Naive thymus-derived CD4-positive, alpha-beta T cell (primary cell): ENCODE data around the gene S100A7. TPM values are rescaled to one million over a fixed set of nuclear protein-coding genes. Genes with fewer than 3 reads are reported as not detected.

Source experiments
- ATAC-seq: fragments of 150-1000 bp; cut with Tn5 transposase; 2 replicates; pipeline ENCODE4 v1.10.0; 2021; ENCODE audit warnings: mild to moderate bottlenecking, moderate library complexity
- CTCF ChIA-PET: fragments of 350-600 bp; sonication (Branson Sonifier 250); formaldehyde crosslinking; loops from one replicate; lab custom pipeline; 2021; ENCODE audit warnings: antibody characterized with exemption; lab: Charles Lee
- POLR2A ChIA-PET: fragments of 350-600 bp; sonication (Branson Sonifier 250); formaldehyde crosslinking; loops from one replicate; lab custom pipeline; 2021; ENCODE audit warnings: antibody characterized with exemption, inconsistent platforms; lab: Charles Lee
- DNase-seq, 9 donors: peaks; one replicate each; pipeline versions ENCODE4 v3.0.0 to v3.0.0-alpha.2; 2020 to 2022; ENCODE audit warnings: mixed read lengths in 1 of 9
- H3K27ac ChIP-seq: one replicate; pipeline ENCODE4 v1.7.0; 2013; ENCODE audit warnings: mild to moderate bottlenecking, low read depth, low read length, moderate library complexity
- H3K27me3 ChIP-seq, 2 donors: one replicate each; pipeline ENCODE4 v1.7.0; 2013; ENCODE audit warnings: low read length in 2 of 2, mild to moderate bottlenecking in 2 of 2, moderate library complexity in 2 of 2; ENCODE audit not compliant: control insufficient read depth in 2 of 2, insufficient read depth in 2 of 2
- H3K36me3 ChIP-seq, 3 experiments: 1 replicate in 2 of 3; 2 replicates in 1 of 3; pipeline ENCODE4 v1.7.0; 2013; ENCODE audit warnings: low read length in 3 of 3, mild to moderate bottlenecking in 3 of 3, moderate library complexity in 1 of 3; ENCODE audit not compliant: insufficient read depth in 3 of 3, control insufficient read depth in 2 of 3
- H3K4me1 ChIP-seq, 2 donors: one replicate each; pipeline ENCODE4 v1.7.0; 2013; ENCODE audit warnings: low read length in 2 of 2, mild to moderate bottlenecking in 2 of 2, moderate library complexity in 1 of 2; ENCODE audit not compliant: control insufficient read depth in 2 of 2, insufficient read depth in 2 of 2
- H3K4me3 ChIP-seq: 2 replicates; pipeline ENCODE4 v1.7.0; 2013; ENCODE audit warnings: mild to moderate bottlenecking, low read length
- H3K9me3 ChIP-seq, 3 experiments: 1 replicate in 2 of 3; 2 replicates in 1 of 3; pipeline ENCODE4 v1.7.0; 2013; ENCODE audit warnings: low read length in 3 of 3; ENCODE audit not compliant: control insufficient read depth in 2 of 3
- H3K27ac Mint-ChIP-seq, 9 donors: one replicate each; pipeline ENCODE4 v1.8.0; 2020 to 2022; ENCODE audit warnings: mixed read lengths in 9 of 9, mild to moderate bottlenecking in 8 of 9, moderate library complexity in 5 of 9, inconsistent platforms in 2 of 9
- H3K27me3 Mint-ChIP-seq, 5 donors: one replicate each; pipeline ENCODE4 v1.8.0; 2021 to 2022; ENCODE audit warnings: mixed read lengths in 5 of 5, mild to moderate bottlenecking in 1 of 5
- H3K36me3 Mint-ChIP-seq, 5 donors: one replicate each; pipeline ENCODE4 v1.8.0; 2020 to 2022; ENCODE audit warnings: mixed read lengths in 5 of 5, mild to moderate bottlenecking in 3 of 5, inconsistent platforms in 1 of 5
- H3K4me1 Mint-ChIP-seq, 7 donors: one replicate each; pipeline ENCODE4 v1.8.0; 2020 to 2022; ENCODE audit warnings: mixed read lengths in 7 of 7, mild to moderate bottlenecking in 3 of 7, inconsistent platforms in 1 of 7
- H3K4me3 Mint-ChIP-seq, 10 donors: one replicate each; pipeline ENCODE4 v1.8.0; 2020 to 2022; ENCODE audit warnings: mild to moderate bottlenecking in 10 of 10, mixed read lengths in 10 of 10, moderate library complexity in 6 of 10, inconsistent platforms in 2 of 10
- H3K9me3 Mint-ChIP-seq, 11 donors: one replicate each; pipeline ENCODE4 v1.8.0; 2020 to 2022; ENCODE audit warnings: mixed read lengths in 11 of 11, mild to moderate bottlenecking in 4 of 11, inconsistent platforms in 1 of 11, moderate library complexity in 1 of 11
- intact Hi-C, 2 donors: fragments of 100-400 bp; cut with micrococcal nuclease; formaldehyde crosslinking; loops; one replicate each; pipeline ENCODE4 v1.15.1; 2023
- polyA plus RNA-seq, 2 donors: library from polyadenylated mRNA; unstranded; fragments of 300-500 nt; fragmentation: Illumina TruSeq; gene quantifications; one replicate each; pipeline ENCODE4 v1.2.3, GENCODE V29; 2021
- total RNA-seq, 6 experiments: library from RNA in 5 of 6; stranded (reverse) in 5 of 6; gene quantifications; 1 replicate in 5 of 6; 2 replicates in 1 of 6; pipeline ENCODE4 v1.2.3 and lab custom pipeline; 2021 to 2026

Gene S100A7
- total and polyA plus RNA-seq, 7 experiments from 2014 or later = not detected

DNA sequence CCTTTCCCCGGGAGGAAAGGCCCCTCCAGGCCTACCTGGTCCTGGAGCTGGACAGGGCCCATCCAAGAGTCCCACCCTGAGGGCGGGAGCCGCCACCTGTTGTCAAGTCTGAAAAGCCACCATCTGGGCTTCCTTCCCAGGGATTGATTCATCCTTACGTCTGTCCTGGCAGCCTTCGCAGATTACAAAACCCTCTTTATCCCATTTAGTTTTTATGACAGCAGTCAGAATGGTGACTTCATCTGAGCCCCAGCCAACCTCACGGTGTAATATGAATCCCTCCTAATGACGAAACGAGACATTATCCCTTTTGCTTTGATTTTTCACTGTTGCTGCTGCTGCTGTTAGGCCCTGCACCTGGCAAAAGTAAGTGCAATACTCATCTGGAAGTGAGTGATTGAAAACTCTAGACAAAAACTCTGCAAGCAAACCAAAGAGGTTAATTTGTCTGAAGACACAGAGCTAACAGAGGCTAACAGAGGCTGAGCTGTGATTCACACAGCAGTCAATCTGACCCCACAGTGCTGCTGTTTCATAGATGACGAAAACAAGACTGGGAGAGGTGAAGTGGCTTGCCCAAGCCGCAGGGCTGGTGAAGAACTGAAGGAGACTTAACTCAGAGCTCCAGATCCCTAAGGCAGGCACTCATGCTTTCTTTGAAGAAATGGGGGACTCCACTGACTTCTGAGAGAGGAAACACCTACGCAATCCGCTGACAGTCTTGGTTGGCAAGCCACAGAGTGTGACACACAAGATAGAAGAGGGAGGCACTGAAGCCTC, 30.0 kb upstream of the S100A7 start:
- H3K4me3 Mint-ChIP-seq = no peak overlapping the region
- H3K4me1 Mint-ChIP-seq = peaks cover 0 to 8% (median 0%) of the 10 kb centered on the region in 7 donors
- peaks cover 6 to 28% (median 14%) of the 10 kb centered on the region in 5 donors for H3K27me3 Mint-ChIP-seq
- no peaks in the 10 kb centered on the region for H3K9me3 Mint-ChIP-seq
- H3K36me3 Mint-ChIP-seq = no peaks in the 10 kb centered on the region
- intact Hi-C loops = no loop called here
- H3K27ac ChIP-seq = no peak overlapping the region
- ATAC-seq (peak; percentile 54), DNase-seq (peak in 1 of 9 donors; percentile 41)
- ChIA-PET POLR2A (no interaction called here), CTCF (interaction anchor here (0.6 to 6.2 kb wide), 2 partner anchors 11 to 137 kb away, joined by 3 to 51 read pairs; no protein-coding TSS in a partner anchor)
- no peaks in the 10 kb centered on the region for H3K36me3 ChIP-seq
- peak overlapping the region in 1 of 9 donors; percentile 68 for H3K27ac Mint-ChIP-seq
- no peaks in the 10 kb centered on the region for H3K4me1 ChIP-seq
- H3K27me3 ChIP-seq = peaks cover 0 to 3% of the 10 kb centered on the region in 2 donors
- no peaks in the 10 kb centered on the region for H3K9me3 ChIP-seq
- no peak overlapping the region for H3K4me3 ChIP-seq

DNA sequence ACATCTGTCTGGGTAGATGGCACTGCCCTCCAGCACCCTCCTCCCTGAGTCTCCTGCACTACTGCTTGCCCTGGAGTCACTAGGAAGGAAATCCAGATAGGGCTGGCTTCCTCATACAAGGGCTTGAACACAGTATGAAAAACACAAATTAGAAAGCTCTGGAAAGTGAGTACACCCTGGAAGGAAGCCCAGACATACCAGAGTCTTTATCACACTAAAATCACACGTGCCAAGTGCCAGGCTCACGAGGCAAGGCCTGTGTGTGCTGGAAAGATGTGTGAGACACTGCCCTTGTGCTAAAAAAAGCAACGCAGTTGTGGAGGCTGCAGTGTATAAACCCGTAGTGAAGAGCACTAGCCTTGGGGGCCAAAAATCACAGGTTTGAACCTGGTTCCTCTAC, 28.3 kb upstream of the S100A7 start:
- H3K36me3 Mint-ChIP-seq = no peaks in the 10 kb centered on the region
- Histone ChIP-seq H3K4me1 (no peaks in the 10 kb centered on the region), H3K4me3 (no peak overlapping the region), H3K27me3 (peaks cover 0 to 6% of the 10 kb centered on the region in 2 donors), H3K9me3 (no peaks in the 10 kb centered on the region), H3K36me3 (no peaks in the 10 kb centered on the region), H3K27ac (no peak overlapping the region)
- no peak overlapping the region for H3K27ac Mint-ChIP-seq
- DNase-seq (no peak), ATAC-seq (no peak)
- intact Hi-C loops = no loop called here
- H3K4me3 Mint-ChIP-seq = no peak overlapping the region
- H3K27me3 Mint-ChIP-seq = peaks cover 19 to 30% (median 25%) of the 10 kb centered on the region in 5 donors
- H3K9me3 Mint-ChIP-seq = no peaks in the 10 kb centered on the region
- peaks cover 0 to 8% (median 0%) of the 10 kb centered on the region in 7 donors for H3K4me1 Mint-ChIP-seq
- CTCF ChIA-PET = interaction anchor here (1.1 kb wide), 1 partner anchor 9 kb away, joined by 5 read pairs; no protein-coding TSS in a partner anchor
- POLR2A ChIA-PET = no interaction called here

DNA sequence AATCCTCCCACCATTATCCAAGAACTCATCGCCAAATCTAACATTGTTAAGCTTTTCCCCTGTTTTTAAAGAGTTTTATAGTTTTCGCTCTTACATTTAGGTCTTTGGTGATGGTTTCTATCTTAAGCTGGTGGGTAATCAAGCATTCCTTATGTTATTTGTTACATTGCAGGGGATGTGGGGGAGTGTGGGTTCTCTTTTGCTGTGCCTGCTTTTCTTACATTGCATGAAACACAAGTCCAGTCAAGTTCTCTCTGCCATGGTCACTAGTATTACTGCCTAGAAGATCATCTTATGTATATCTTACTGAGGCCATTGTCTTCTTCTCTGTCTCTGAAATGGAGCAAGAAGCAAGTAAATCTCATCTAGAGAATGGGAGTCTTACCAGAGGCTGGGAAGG, 27.3 kb upstream of the S100A7 start:
- H3K4me1 ChIP-seq = no peaks in the 10 kb centered on the region
- Mint-ChIP-seq H3K27ac (no peak overlapping the region), H3K4me3 (no peak overlapping the region)

DNA sequence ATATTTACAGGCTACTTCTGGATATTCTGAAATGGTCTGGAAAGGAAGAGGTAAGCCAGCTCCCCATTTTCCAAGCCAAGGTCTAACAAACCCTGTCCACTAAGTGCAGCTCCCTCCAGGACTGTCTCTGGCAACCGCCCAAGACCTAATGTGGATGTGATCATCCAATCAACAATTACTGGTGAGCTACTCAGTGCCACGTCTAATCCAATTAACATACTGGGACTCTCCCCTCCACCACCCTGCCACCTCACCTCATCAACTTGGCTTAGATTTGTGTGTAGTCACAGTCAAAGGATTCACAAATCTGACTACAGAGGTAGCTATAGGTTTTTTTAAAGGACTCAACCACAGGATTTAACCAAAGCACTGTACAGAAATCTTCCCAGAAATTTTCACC, 25.4 kb upstream of the S100A7 start:
- DNase-seq (no peak), ATAC-seq (no peak)
- H3K9me3 ChIP-seq = no peaks in the 10 kb centered on the region
- no peaks in the 10 kb centered on the region for H3K36me3 Mint-ChIP-seq
- intact Hi-C loops = no loop called here
- H3K4me1 Mint-ChIP-seq = peaks cover 0 to 6% (median 0%) of the 10 kb centered on the region in 7 donors
- no peak overlapping the region for H3K27ac ChIP-seq
- POLR2A ChIA-PET = no interaction called here
- CTCF ChIA-PET = interaction anchor here (1.0 to 1.3 kb wide), 2 partner anchors 9 to 10 kb away, joined by 3 to 6 read pairs; no protein-coding TSS in a partner anchor
- no peaks in the 10 kb centered on the region for H3K9me3 Mint-ChIP-seq
- no peak overlapping the region for H3K27ac Mint-ChIP-seq
- H3K27me3 Mint-ChIP-seq = peaks cover 32 to 49% (median 43%) of the 10 kb centered on the region in 5 donors
- H3K4me3 Mint-ChIP-seq = no peak overlapping the region
- no peak overlapping the region for H3K4me3 ChIP-seq
- H3K36me3 ChIP-seq = no peaks in the 10 kb centered on the region
- peaks cover 0 to 6% of the 10 kb centered on the region in 2 donors for H3K27me3 ChIP-seq
- H3K4me1 ChIP-seq = no peaks in the 10 kb centered on the region

More for the DNA sequence above, 27.3 kb upstream of the S100A7 start:
- Mint-ChIP-seq H3K36me3 (no peaks in the 10 kb centered on the region), H3K4me1 (peaks cover 0 to 8% (median 0%) of the 10 kb centered on the region in 7 donors), H3K27me3 (peaks cover 21 to 36% (median 29%) of the 10 kb centered on the region in 5 donors), H3K9me3 (no peaks in the 10 kb centered on the region)
- DNase-seq (no peak), ATAC-seq (no peak)
- no peaks in the 10 kb centered on the region for H3K36me3 ChIP-seq
- intact Hi-C loops = no loop called here
- H3K4me3 ChIP-seq = no peak overlapping the region
- no peak overlapping the region for H3K27ac ChIP-seq
- H3K27me3 ChIP-seq = peaks cover 0 to 6% of the 10 kb centered on the region in 2 donors
- CTCF ChIA-PET = interaction anchor here (1.1 kb wide), 1 partner anchor 10 kb away, joined by 5 read pairs; no protein-coding TSS in a partner anchor
- no peaks in the 10 kb centered on the region for H3K9me3 ChIP-seq
- POLR2A ChIA-PET = no interaction called here

DNA sequence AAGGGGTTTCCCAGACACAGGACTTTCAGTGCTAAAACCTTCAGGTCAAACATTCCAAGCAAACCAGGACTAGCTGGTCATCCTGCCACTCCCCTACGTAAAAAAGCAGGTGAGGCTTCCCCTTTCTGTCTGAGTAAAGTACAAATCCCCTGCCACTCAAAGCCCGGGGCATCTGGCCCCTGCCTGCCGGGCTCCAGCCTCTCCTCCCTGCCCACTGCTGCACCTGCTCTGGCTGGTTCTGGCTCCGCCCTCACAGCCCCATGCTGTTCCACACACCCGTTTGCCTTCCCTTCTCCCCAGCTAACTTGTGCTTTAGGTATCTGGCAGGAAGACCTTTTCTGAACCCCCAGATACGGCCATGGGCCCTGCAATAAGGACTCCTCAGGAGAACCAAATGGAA, 23.3 kb upstream of the S100A7 start:
- Histone ChIP-seq H3K27ac (no peak overlapping the region), H3K4me1 (no peaks in the 10 kb centered on the region), H3K9me3 (no peaks in the 10 kb centered on the region), H3K27me3 (peaks cover 0 to 6% of the 10 kb centered on the region in 2 donors), H3K36me3 (no peaks in the 10 kb centered on the region), H3K4me3 (no peak overlapping the region)
- intact Hi-C loops = no loop called here
- H3K36me3 Mint-ChIP-seq = no peaks in the 10 kb centered on the region
- DNase-seq (no peak), ATAC-seq (no peak)
- ChIA-PET POLR2A (no interaction called here), CTCF (interaction anchor here (2.0 kb wide), 1 partner anchor 11 kb away, joined by 4 read pairs; no protein-coding TSS in a partner anchor)
- no peak overlapping the region for H3K4me3 Mint-ChIP-seq
- peaks cover 43 to 64% (median 52%) of the 10 kb centered on the region in 5 donors for H3K27me3 Mint-ChIP-seq
- no peaks in the 10 kb centered on the region for H3K4me1 Mint-ChIP-seq
- no peaks in the 10 kb centered on the region for H3K9me3 Mint-ChIP-seq
- no peak overlapping the region for H3K27ac Mint-ChIP-seq

DNA sequence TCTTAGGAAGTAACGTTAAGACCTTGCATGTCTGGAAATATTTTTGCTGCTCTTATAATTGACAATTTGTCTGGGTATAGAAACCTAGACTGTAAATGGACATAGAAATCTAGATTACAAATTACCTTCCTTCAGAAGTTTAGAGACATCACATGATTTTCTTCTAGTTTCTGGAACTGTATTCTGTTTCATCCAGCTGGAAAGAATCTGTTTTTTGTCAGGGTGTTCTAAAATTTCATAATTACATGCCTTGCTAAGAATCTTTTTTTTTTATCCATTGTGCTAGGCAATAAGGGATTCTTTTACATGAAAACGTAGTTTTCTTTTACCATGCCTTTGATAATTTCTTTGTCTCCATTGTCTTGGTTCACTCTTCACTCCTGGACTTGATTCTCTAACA, 20.7 kb upstream of the S100A7 start:
- Mint-ChIP-seq H3K4me1 (no peaks in the 10 kb centered on the region), H3K27me3 (peaks cover 37 to 61% (median 52%) of the 10 kb centered on the region in 5 donors)

More for the DNA sequence above, 20.7 kb upstream of the S100A7 start:
- Mint-ChIP-seq H3K27ac (no peak overlapping the region), H3K4me3 (peak overlapping the region in 1 of 10 donors; percentile 43), H3K36me3 (no peaks in the 10 kb centered on the region), H3K9me3 (no peaks in the 10 kb centered on the region)
- no peaks in the 10 kb centered on the region for H3K36me3 ChIP-seq
- ChIA-PET POLR2A (no interaction called here), CTCF (no interaction called here)
- H3K9me3 ChIP-seq = no peaks in the 10 kb centered on the region
- no peak overlapping the region for H3K4me3 ChIP-seq
- H3K27ac ChIP-seq = no peak overlapping the region
- H3K4me1 ChIP-seq = no peaks in the 10 kb centered on the region
- no peak for DNase-seq
- intact Hi-C loops = no loop called here
- peaks cover 0 to 6% of the 10 kb centered on the region in 2 donors for H3K27me3 ChIP-seq
- ATAC-seq = no peak
